SK-N-MC (cell line): ENCODE results near the gene WNT8B.

Experiments used
- EZH2 ChIP-seq: fragments of 200-600 bp; sonication (generic); IDR thresholded peaks from one replicate; pipeline ENCODE4 v1.6.1; 2017; ENCODE audit warnings: antibody characterized with exemption
- POLR2AphosphoS5 ChIP-seq: IDR thresholded peaks from 2 replicates; pipeline ENCODE4 v1.6.1; 2012; ENCODE audit warnings: mild to moderate bottlenecking, low read depth, low read length, borderline replicate concordance

GRCh38 chr10:100509241-100509840 is 46.5 kb downstream of the WNT8B start:
- no peak for TF ChIP-seq EZH2
- no peak for TF ChIP-seq POLR2AphosphoS5
